Tongue (tissue), 2 donors: ENCODE data around the gene COPA. TPM values are rescaled to one million over a fixed set of nuclear protein-coding genes. Genes with fewer than 3 reads are reported as not detected.

Experiments
- DNase-seq: peaks from one replicate; pipeline ENCODE4 v3.0.0-alpha.2; 2015
- total RNA-seq: library from RNA; depleted of rRNA; stranded (reverse); fragments of >200 nt; gene quantifications from one replicate; pipeline ENCODE4 v1.2.3, GENCODE V29; 2014

The COPA gene
- total RNA-seq, 1 donor from 2014 or later: 144 TPM

DNA sequence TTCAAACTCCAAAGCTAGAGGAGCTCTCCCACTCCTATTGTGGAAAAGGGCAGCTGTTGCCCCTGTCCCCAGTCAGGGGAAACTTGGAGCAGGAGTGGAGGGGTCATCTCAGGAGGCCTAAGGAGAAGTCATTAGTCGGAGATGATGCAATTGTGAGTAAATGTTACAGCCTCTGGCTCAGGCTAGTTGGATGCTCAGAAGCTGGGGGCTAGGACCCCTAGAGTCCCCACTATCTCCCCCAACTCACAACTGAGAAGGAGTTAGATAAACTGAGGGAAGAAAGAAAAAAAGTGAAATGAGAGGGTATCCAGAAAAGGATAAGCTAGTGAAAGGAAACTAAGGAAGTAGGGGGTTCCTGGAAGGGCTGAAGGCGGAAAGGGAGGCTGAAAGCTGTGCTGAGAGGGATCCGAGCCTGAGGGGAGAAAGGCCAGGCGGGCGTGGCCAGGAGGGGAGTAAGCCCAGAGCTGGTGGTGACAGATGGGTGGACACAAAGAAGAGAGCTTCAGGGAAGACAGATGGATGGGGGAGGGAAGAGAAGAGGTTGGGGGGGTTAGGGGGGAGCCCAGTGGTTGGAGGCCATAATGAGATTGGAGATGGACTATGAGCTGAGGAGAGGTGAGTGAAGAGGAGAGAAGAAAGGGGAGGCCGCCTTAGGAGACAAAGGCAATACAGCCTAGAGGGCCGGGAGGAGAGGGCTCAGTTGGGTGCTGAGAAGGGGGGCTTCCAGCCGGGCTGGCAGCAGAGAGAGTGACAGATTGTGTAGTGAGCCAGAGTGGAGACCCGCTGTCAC is 19.3 kb upstream of the COPA start:
- DNase-seq: peak; percentile 59

DNA sequence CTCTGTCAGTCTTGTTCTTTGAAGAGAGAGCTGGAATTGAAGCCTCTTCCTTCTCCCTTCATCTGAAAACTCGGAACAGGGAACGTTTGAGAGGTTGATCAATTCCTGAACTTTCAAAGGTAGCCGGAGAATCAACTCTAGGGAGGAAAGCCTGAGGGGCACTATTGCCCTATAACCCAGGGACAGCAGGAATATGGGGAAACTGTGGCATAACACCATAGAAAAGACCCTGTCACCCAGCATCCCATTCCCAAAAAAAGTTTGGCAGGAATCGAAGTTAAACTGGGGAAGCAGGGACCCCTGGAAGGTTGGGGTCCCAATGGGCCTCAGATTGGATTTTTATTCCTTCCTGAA is 18.7 kb upstream of the COPA start:
- no peak for DNase-seq

DNA sequence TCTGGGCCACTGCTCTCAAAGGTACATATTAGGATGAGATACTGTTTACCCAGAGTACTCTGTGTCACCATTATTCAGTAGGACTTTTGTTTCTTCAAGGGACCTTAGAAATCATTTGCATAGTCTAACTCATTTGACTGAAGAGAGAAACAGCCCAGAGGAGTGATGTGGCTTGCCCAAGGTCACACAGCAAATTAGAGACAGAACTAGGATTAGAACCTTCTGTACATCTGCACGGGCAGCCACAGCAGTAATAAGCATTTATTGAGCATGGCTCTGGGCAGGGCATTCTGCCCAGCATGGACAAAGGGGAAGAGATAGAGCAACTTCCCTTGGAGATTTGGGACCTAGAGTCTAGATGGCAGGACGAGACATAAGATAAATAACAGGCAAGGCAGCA is 18.1 kb upstream of the COPA start:
- no peak for DNase-seq

DNA sequence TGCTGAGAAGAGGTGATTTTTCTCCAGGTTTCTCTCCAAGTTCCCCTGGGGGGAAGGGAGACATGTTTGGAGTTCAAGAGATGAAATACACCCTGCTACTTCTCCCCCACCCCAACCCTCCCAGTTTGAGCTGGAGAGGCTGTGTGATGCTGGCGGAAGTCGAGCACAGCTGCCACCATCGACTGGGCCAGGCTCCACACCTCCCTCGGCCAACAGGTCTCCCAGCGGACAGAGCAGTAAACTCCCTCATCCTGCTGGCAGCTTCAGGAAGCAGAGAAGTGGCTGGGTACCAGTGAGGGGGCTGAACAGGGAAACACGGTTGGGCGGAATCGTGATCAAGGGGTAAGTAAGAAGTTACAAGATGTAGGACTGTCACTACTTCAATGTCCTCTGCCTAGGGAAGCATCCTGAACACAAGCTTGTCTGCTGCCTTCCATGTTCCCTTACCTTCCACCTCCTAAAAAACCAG is 17.2 kb upstream of the COPA start:
- peak; percentile 18 for DNase-seq

DNA sequence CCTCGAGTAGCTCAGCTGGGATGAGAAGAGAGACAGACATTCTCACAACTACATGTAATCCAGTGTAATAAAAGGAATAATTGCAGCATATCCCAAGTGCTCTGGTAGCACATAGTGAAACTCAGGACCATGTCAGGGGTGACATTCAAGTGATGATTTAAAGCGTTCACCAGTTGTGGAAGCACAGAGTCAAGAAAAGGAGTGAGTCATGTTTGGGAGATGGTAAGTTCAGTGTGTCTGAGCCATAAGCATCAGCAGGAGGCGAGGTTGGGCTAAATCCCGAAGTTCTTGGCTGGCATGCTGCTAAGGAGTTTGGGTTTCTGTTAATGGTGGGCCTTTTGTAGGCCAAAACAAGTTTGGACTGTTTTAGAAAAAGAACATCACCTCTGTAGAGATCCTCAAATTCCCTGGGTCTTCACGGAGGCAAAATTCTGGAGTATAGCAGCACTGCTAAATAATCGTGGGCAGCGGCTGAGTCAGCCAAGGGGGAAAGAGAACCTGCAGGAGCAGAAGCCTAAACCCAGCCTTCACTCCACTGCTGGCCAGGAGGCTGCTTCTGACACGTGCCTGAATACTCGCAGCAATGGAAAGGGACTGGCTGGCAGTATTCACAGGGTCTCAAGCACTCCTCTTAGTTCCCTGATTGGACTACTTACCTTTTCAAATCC is 16.6 kb upstream of the COPA start:
- DNase-seq: no peak

DNA sequence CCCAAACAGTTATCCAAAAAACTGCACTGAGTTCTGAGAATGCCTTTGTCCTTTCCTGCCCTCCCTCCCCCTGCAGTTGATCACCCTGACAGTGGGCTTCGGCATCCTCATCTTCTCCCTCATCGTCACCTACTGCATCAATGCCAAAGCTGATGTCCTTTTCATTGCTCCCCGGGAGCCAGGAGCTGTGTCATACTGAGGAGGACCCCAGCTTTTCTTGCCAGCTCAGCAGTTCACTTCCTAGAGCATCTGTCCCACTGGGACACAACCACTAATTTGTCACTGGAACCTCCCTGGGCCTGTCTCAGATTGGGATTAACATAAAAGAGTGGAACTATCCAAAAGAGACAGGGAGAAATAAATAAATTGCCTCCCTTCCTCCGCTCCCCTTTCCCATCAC is 15.0 kb upstream of the COPA start:
- DNase-seq: no peak

DNA sequence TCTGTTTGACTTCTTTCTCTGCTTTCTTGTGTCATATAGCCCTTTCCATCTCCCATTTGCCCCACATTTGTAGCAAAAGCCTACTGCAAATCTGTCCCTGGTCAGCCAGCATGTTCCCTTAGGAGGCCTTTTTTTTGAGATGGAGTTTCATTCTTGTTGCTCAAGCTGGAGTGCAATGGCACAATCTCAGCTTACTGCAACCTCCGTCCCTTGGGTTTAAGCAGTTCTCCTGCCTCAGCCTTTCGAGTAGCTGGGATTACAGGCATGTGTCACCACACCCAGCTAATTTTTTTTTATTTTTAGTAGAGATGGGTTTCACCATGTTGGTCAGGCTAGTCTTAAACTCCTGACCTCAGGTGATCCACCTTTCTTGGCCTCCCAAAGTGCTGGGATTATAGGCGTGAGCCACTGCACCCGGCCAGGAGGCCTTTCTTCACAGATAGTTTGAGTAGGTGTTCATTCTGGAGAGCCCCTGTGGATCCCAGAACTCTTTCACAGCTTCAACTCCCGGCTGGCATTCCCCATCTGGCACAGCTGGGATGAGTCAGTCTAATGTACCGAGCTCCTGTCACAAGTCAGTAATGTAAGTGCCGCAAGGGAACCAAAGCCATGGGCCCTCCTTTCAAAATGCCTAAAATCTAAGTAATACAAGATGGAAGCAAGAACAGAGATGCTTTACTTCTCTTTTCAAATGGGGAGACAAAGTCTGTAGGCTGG is 14.4 kb upstream of the COPA start:
- peak; percentile 12 for DNase-seq

DNA sequence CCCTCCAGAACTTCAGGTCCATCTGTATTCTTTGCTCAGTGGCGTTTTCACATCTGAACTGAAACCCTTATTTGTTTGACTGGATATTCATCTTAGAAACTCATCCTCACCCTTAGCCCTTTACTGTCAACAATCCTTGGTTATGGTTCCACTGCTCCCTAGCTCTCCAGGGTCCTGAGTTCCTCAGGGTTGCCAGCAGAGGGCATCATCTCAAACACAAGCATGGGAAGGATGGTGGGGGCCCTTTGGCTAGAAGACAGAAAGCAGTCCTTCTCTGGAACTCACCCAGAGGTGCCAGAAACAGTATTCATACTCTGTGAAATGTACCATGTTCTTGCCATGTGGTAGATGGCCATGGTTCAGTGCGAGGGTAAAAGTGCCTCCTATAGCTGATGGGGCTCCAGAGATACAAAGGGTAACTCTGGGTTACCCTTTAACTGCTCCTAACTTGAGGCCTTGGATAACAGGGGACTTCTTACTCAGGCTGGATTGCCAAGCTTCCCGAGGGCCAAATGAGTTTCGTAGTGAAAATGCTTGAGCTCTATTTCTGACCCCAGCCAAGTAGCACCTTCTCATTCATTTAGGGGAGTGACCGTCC is 11.4 kb upstream of the COPA start:
- peak; percentile 36 for DNase-seq

DNA sequence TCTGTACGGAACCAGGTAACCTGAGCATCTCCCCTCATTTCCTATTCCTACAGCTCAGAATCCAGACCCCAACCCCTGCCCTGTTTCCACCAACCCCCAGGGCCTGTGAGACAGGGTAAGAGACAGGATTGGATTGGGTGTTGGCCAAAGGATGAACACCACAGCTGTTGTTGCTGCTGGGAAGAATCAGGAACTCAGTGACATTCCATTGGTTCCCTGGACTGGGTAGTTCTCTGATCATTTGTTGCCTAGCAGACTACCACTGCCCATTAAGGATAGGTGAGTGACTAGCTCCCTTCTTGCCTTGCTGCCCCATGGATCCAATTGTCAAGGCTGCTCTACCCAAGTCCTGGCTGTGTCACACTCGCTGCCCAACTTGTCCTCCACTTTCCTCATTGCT is 10.2 kb upstream of the COPA start:
- peak; percentile 73 for DNase-seq

DNA sequence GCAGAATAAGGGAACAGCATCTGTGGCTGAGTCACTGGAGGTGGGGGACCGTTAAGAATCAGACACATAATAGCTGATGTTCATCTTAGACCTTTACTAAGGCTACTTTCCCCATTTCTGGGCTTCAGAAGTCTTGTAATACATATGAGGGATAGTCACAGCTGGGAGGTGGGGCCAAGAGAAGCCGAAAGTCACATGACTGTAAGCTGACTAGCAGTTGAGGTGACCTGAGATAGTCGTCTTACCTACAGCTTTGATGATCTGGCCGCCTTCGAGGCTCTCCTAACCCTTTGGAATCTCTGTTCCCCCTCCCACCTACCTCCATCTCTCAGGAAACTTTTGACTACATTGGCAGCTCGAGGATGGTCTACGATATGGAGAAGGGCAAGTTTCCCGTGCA is 9.5 kb upstream of the COPA start:
- DNase-seq: no peak

DNA sequence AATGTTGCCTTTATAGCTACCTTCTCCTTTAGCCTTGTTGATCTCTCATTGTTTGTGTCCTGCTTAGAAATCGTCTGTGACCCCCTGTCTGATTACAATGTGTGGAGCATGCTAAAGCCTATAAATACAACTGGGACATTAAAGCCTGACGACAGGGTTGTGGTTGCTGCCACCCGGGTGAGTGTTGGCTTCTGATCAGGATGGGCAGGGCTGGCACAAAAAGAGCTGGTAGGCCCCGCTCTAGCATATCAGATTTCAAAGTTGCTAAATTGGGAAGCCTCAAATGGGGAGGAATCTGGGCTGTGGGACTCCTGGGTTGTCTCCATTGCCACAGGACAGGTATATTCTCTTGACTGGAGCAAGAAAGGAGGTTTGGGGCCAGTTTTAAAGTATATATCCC is 8.6 kb upstream of the COPA start:
- DNase-seq: peak; percentile 44

DNA sequence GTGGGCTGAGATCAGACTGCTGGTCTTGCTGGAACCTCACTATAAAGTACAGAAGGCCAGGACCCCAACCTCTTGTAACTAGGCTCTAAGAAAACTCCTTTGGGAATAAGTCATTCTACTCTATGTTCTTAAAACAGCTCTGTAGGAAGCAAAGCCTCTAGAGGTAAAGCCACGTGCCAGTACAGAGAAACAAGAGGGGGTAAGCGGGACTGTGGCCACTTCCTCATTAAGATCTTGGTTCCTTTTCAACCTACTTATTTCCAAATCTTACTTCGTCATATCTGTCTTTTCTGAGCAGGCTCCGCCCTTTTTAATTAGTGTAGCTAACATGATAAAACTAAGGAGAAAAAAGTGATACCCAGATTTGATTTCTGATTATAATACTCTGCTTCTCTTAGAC is 3.9 kb upstream of the COPA start:
- no peak for DNase-seq

DNA sequence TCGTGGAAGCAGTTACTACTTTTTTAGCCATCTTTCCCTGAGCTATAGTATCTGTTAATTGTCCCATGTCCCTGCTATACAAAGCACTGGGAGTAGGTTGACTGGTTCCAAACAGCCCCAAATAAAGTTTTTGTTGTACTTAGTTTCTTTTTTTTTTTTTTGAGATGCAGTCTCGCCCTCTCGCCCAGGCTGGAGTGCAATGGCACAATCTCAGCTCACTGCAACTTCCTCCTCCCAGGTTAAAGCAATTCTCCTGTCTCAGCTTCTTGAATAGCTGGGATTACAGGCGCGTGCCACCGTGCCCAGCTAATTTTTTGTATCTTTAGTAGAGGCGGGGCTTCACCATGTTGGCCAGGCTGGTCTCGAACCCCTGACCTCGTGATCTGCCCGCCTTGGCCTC is 3.4 kb upstream of the COPA start:
- DNase-seq: no peak

DNA sequence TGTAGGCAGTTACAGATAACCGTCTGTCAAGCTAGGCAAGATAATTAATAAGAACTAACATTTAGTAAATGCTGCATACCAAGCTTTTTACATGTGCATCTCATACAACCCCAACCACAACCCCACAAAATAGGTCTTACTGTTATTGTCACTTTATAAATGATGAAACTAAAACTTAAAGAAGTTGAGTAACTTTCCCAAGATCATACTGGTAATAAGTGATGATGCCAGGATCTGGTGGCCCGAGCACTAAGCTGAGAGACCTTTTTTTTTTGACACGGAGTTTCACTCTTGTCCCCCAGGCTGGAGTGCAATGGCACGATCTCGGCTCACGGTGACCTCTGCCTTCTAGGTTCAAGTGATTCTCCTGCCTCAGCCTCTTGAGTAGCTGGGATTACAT is 1.9 kb upstream of the COPA start:
- no peak for DNase-seq

DNA sequence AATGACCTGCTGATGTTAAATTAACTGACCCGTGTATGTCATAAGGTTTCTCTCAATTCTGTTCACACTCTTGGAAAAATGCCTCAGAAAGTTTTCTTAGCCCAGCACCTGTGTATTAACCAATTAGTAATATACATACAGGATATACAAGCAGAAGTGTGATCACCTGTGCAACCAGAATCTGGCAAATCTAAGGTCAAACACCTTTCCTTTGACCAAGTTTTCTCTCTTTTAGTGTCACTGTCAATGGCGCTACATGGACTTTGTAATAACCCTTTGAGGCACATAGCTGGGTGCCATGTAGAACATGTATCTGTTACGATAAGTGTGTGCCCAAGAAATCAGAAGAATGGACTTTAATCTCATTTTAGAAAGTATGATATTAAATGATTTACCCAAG is 1.2 kb upstream of the COPA start:
- no peak for DNase-seq

DNA sequence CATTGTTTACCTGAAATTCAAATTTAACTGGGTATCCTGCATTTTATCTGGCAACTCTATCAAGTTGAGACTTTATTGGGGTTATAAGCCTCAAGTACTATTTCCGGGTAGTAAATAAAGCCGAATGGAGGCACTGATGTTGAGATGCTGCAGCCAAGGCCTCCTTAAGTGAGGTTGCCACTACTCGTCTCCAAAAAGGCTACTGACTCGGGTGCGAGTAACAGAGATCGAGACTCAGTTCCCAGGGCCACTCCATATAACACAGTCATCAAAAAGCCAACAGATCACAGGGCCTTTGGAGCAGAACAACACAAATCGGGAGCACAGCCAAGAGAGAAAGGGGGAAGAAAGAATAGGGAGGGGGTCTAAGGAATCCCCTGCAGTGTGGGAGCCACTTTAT is 524 bp downstream of the COPA start:
- DNase-seq: peak; percentile 17

DNA sequence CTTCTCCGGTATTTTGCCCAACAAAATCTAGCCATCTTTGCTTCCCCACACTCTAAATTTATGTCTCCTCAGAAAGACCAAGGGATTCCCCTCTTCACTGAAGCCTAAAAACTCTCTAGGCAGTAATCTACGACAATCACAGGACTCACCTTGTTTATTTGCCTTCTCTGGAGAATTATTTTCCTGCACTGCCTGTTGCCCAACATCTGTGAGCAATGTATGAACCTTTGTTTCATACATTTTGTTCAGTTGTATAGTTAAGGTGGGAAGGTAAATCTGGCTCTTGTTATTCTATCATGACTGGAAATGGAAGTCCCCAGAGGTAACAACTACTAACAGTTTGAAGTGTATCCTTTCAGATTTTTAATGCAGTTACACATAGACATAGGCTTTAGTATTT is 2.2 kb downstream of the COPA start:
- DNase-seq: no peak

DNA sequence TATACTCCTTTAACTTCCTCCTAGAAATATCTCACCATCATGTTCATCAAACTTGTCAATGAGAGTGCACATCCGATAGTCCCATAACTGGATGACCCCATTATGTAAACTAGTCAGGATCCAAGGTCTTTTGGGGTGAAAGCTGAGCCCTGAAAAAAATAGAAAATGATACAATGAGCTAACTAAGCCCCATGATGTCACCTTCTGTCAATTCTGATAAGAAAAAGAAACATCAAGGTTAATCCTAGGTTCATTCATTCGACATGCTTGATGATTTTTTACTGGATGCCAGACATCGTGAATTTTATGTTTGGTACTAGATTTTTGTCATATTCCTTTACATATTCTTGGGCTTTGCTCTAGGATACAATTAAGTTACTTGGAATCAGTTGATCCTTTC is 2.9 kb downstream of the COPA start:
- DNase-seq: no peak

DNA sequence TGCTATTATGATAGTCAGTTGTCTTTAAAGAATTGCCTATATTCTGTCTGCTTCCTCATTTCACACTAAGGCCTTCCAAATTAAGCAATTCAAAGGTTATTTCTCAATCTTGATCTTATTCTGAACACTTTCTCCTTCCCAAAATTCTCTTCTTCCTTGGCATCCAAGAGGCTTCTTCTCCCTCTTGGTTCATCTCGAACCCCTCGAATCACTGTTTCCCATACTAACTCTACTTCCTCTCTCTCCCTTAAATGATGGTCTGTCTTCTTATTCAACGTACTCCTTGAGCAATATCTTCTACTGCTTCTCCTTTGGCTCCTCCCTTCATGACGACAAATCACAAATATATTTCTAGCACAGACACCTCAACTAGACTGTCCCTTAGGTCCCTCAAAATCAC is 4.5 kb downstream of the COPA start:
- DNase-seq: no peak

DNA sequence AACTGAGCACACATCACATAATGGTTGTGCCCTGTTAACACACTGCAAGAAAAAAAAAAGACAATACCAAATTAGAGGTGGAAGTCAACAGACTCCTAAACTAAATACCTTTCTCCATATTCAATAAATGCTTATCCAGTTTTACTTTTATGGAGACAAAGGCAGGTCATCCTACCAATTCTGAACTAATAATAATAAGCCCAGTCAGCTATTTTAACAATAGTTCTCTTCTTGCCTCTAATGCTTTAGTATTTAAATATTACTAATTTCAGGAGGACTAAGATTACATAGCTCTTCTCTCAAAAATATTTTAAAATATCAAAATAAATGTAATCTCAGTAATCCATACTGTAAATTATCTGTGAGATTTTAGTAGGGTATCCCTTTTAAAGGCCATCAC is 10.5 kb downstream of the COPA start:
- no peak for DNase-seq

DNA sequence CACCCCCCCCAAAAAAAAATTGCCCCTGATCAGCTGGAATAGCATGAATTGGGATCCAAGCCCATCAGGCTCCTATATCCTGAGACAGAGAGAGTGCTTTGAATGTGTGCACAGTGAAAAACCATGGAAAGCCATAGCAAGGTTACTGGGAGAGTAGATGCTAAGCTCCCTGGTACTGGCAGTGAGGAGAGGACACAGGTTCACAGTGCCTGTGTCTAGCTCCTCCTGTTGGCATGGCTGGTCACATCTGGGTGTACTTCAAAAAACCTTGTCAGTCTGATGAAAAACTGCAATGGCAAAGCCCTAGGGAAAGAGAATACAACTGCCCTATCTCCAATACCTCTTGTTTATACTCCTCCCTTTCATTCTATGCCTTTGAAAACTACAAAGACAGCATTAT is 12.9 kb downstream of the COPA start:
- DNase-seq: no peak

DNA sequence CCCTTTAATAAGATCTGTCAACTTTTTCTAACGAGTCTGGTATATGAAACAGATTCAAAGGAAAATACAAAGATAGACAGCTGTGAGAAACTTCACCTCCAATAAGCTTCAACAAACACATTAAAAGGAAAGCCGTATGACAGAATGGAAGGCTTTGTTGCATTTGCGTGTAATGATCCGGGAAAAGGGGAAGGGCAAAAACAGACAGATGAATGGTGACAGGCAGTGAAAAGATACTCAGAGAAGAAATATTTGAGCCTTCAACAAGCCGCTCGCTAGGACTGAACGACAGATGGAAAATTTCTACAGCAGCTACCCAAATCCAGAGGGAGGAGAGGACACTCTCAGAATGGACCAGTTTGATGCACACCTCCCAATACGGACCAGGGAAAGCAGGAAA is 14.9 kb downstream of the COPA start:
- DNase-seq: no peak

DNA sequence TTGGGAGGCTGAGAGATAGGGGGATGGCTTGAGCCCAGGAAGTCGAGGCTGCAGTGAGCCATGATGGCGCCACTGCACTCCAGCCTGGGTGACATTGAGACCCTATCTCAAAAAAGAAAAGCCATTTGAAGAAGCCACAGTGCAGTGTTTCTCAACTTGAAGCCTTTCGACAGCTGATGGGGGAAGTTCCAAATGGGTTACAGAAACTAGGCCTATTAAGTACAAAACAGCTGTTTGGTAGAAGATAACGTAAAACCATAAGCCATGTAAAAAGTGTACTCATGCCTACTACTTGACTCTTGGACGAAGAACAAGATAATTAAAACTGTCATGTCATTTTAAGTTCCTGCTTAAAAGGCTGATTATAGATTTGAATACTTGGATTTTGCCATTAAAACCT is 16.6 kb downstream of the COPA start:
- DNase-seq: peak; percentile 75
